HEK293 (cell line): ENCODE measurements around the gene MRPL14.

Experiments used
- CTCF ChIA-PET: fragments of 350-600 bp; formaldehyde crosslinking; extraction: SDS; loops from one replicate; lab custom pipeline; 2021; ENCODE audit warnings: antibody characterized with exemption; lab: Yijun Ruan, JAX
- POLR2A ChIA-PET: fragments of 300-600 bp; formaldehyde crosslinking; extraction: SDS; loops from one replicate; lab custom pipeline; 2020; ENCODE audit warnings: antibody characterized with exemption, inconsistent platforms; lab: Yijun Ruan, JAX
- H3K27ac ChIP-seq: fragments of 200-500 bp; sonication (Bioruptor generic); 2 replicates; pipeline ENCODE4 v1.5.1; 2014; ENCODE audit warnings: low read depth, low read length, control low read depth, inconsistent platforms; ENCODE audit errors: extremely low read depth
- H3K36me3 ChIP-seq, 2 experiments: fragments of 200-500 bp in 1 of 2; sonication (Bioruptor generic) in 1 of 2; 1 replicate in 1 of 2; 2 replicates in 1 of 2; pipeline ENCODE4 v1.5.1; 2014 to 2017; ENCODE audit warnings: inconsistent platforms in 2 of 2, low read length in 2 of 2; ENCODE audit not compliant: control insufficient read depth in 2 of 2, insufficient read depth in 1 of 2
- H3K4me1 ChIP-seq: fragments of 200-500 bp; sonication (Bioruptor generic); 2 replicates; pipeline ENCODE4 v1.5.1; 2014; ENCODE audit warnings: mild to moderate bottlenecking, low read length, inconsistent platforms; ENCODE audit not compliant: control insufficient read depth, insufficient read depth
- H3K4me3 ChIP-seq: 2 replicates; pipeline ENCODE4 v1.5.1; 2011; ENCODE audit warnings: low read depth, mild to moderate bottlenecking, control low read depth, low read length, moderate library complexity
- H3K9me3 ChIP-seq: fragments of 200-500 bp; sonication (Bioruptor generic); 2 replicates; pipeline ENCODE4 v1.5.1; 2014; ENCODE audit warnings: low read depth, low read length, inconsistent platforms; ENCODE audit not compliant: control insufficient read depth, insufficient read depth
- GFI1B ChIP-seq: fragments of 450-650 bp; formaldehyde crosslinking; IDR thresholded peaks from 2 replicates; pipeline ENCODE4 v1.5.1; 2016; ENCODE audit warnings: missing biosample characterization, missing genetic modification characterization
- GLI2 ChIP-seq: fragments of 450-650 bp; formaldehyde crosslinking; IDR thresholded peaks from 2 replicates; pipeline ENCODE4; 2017; ENCODE audit warnings: missing biosample characterization, missing genetic modification characterization, low read depth, borderline replicate concordance
- GLIS2 ChIP-seq: fragments of 450-650 bp; formaldehyde crosslinking; IDR thresholded peaks from 2 replicates; pipeline ENCODE4 v1.5.1; 2016; ENCODE audit warnings: missing biosample characterization, missing genetic modification characterization
- INSM2 ChIP-seq: fragments of 450-650 bp; formaldehyde crosslinking; IDR thresholded peaks from 2 replicates; pipeline ENCODE4 v1.5.1; 2016; ENCODE audit warnings: missing biosample characterization, missing genetic modification characterization
- MEIS1 ChIP-seq: sonication (generic); formaldehyde crosslinking; IDR thresholded peaks from 2 replicates; pipeline ENCODE4 v1.8.1; 2022; ENCODE audit warnings: missing genetic modification reagents, mild to moderate bottlenecking, borderline replicate concordance
- SETDB1 ChIP-seq: IDR thresholded peaks from one replicate; pipeline ENCODE4 v1.6.1; 2017; ENCODE audit warnings: mild to moderate bottlenecking, low read length, moderate library complexity, mixed read lengths; ENCODE audit not compliant: insufficient read length
- SP3 ChIP-seq: fragments of 450-650 bp; formaldehyde crosslinking; IDR thresholded peaks from 2 replicates; pipeline ENCODE4 v1.5.1; 2016; ENCODE audit warnings: missing biosample characterization, missing genetic modification characterization
- ZBTB17 ChIP-seq: fragments of 450-650 bp; formaldehyde crosslinking; IDR thresholded peaks from 2 replicates; pipeline ENCODE4 v1.5.1; 2016; ENCODE audit warnings: missing biosample characterization, missing genetic modification characterization
- ZBTB26 ChIP-seq: fragments of 450-650 bp; formaldehyde crosslinking; optimal IDR thresholded peaks from 2 replicates; pipeline ENCODE3; 2016; ENCODE audit warnings: missing biosample characterization, mild to moderate bottlenecking, missing genetic modification characterization
- ZEB2 ChIP-seq: fragments of 450-650 bp; formaldehyde crosslinking; IDR thresholded peaks from 2 replicates; pipeline ENCODE4 v1.5.1; 2016; ENCODE audit warnings: missing biosample characterization, missing genetic modification characterization
- ZFP37 ChIP-seq: fragments of 450-650 bp; formaldehyde crosslinking; IDR thresholded peaks from 2 replicates; pipeline ENCODE4 v1.5.1; 2016; ENCODE audit warnings: missing biosample characterization, missing genetic modification characterization
- ZNF146 ChIP-seq: fragments of 450-650 bp; formaldehyde crosslinking; IDR thresholded peaks from 2 replicates; pipeline ENCODE4 v1.5.1; 2016; ENCODE audit warnings: missing biosample characterization, missing genetic modification characterization
- ZNF214 ChIP-seq: fragments of 450-650 bp; formaldehyde crosslinking; IDR thresholded peaks from 2 replicates; pipeline ENCODE4 v1.5.1; 2017; ENCODE audit warnings: missing biosample characterization, mild to moderate bottlenecking, missing genetic modification characterization, borderline replicate concordance
- ZNF280C ChIP-seq: fragments of 450-650 bp; formaldehyde crosslinking; IDR thresholded peaks from 2 replicates; pipeline ENCODE4 v1.5.1; 2016; ENCODE audit warnings: missing biosample characterization, missing genetic modification characterization
- ZNF280D ChIP-seq: fragments of 450-650 bp; formaldehyde crosslinking; IDR thresholded peaks from 2 replicates; pipeline ENCODE4 v1.5.1; 2016; ENCODE audit warnings: missing biosample characterization, missing genetic modification characterization
- ZNF324 ChIP-seq: fragments of 450-650 bp; formaldehyde crosslinking; IDR thresholded peaks from 2 replicates; pipeline ENCODE4 v1.5.1; 2016; ENCODE audit warnings: missing biosample characterization, missing genetic modification characterization
- ZNF560 ChIP-seq: fragments of 450-650 bp; formaldehyde crosslinking; IDR thresholded peaks from 2 replicates; pipeline ENCODE4 v1.5.1; 2017; ENCODE audit warnings: missing biosample characterization, missing genetic modification characterization, borderline replicate concordance
- ZNF639 ChIP-seq: fragments of 450-650 bp; formaldehyde crosslinking; IDR thresholded peaks from 2 replicates; pipeline ENCODE4 v1.5.1; 2016; ENCODE audit warnings: missing biosample characterization, missing genetic modification characterization
- ZNF658 ChIP-seq: fragments of 450-650 bp; formaldehyde crosslinking; IDR thresholded peaks from 2 replicates; pipeline ENCODE4; 2016; ENCODE audit warnings: missing biosample characterization, missing genetic modification characterization
- ZNF660 ChIP-seq: fragments of 450-650 bp; IDR thresholded peaks from 2 replicates; pipeline ENCODE4 v1.5.1; 2018; ENCODE audit warnings: missing biosample characterization, mild to moderate bottlenecking, missing genetic modification characterization
- ZNF792 ChIP-seq: fragments of 450-650 bp; formaldehyde crosslinking; IDR thresholded peaks from 2 replicates; pipeline ENCODE4 v1.5.1; 2016; ENCODE audit warnings: missing biosample characterization, missing genetic modification characterization
- ZNF830 ChIP-seq: fragments of 450-650 bp; IDR thresholded peaks from 2 replicates; pipeline ENCODE4 v1.5.0; 2018; ENCODE audit warnings: missing biosample characterization, missing genetic modification characterization, low read depth, mild to moderate bottlenecking, moderate library complexity

MRPL14 gene

GRCh38 chr6:44143731-44144130 is 16.5 kb upstream of the MRPL14 start:
- no peaks in the 10 kb centered on the region for H3K9me3 ChIP-seq
- ChIA-PET CTCF (interaction anchor here (0.7 to 2.6 kb wide), 4 partner anchors 8 to 91 kb away, joined by 3 to 13 read pairs (median 4); no protein-coding TSS in a partner anchor), POLR2A (no interaction called here)
- no peak overlapping the region for H3K27ac ChIP-seq
- H3K36me3 ChIP-seq: peaks cover 24 to 76% of the 10 kb centered on the region in 2 experiments; a peak in 2 of 3 replicates
- H3K4me3 ChIP-seq: no peak overlapping the region
- TF ChIP-seq GFI1B (tag by site-specific recombination) (no peak), ZNF214 (tag by site-specific recombination) (no peak), ZBTB26 (tag by site-specific recombination) (no peak), ZFP37 (no peak), ZBTB17 (no peak), ZNF560 (tag by site-specific recombination) (no peak), GLI2 (tag by site-specific recombination) (no peak), INSM2 (no peak), ZEB2 (tag by site-specific recombination) (no peak), ZNF792 (tag by site-specific recombination) (no peak), GLIS2 (tag by site-specific recombination) (no peak), ZNF280C (no peak), ZNF830 (no peak)
- no peaks in the 10 kb centered on the region for H3K4me1 ChIP-seq

GRCh38 chr6:44142835-44143234 is 15.6 kb upstream of the MRPL14 start:
- CTCF ChIA-PET: interaction anchor here (0.9 to 2.6 kb wide), 3 partner anchors 8 to 99 kb away, joined by 5 to 13 read pairs (median 5); no protein-coding TSS in a partner anchor
- no peaks in the 10 kb centered on the region for H3K4me1 ChIP-seq
- POLR2A ChIA-PET: interaction anchor here (1.2 kb wide), 1 partner anchor 9 kb away, joined by 3 read pairs; no protein-coding TSS in a partner anchor
- no peaks in the 10 kb centered on the region for H3K9me3 ChIP-seq
- peaks cover 25 to 68% of the 10 kb centered on the region in 2 experiments; a peak in 2 of 3 replicates for H3K36me3 ChIP-seq
- H3K4me3 ChIP-seq: no peak overlapping the region
- H3K27ac ChIP-seq: no peak overlapping the region
- no peak for TF ChIP-seq ZNF658
- no peak for TF ChIP-seq ZNF660
- TF ChIP-seq ZNF324: no peak
- TF ChIP-seq ZNF639 (tag by site-specific recombination): no peak
- no peak for TF ChIP-seq ZFP37
- no peak for TF ChIP-seq ZNF280D
- no peak for TF ChIP-seq SETDB1
- no peak for TF ChIP-seq SP3
- TF ChIP-seq MEIS1: no peak
- no peak for TF ChIP-seq ZNF146 (tag by site-specific recombination)
- TF ChIP-seq, all 188 proteins: peak for 0
